IPS DF 4.7 (cell line): ENCODE data around the gene THUMPD1.
"Not testable (repeated sequence)": the region's sequence is repeated elsewhere in the genome, so short reads cannot be mapped to it uniquely, and the experiment has no call there.

Experiments
- DNase-seq: peaks from one replicate; pipeline ENCODE4 v3.0.0-alpha.2; 2013; ENCODE audit warnings: low spot score; ENCODE audit errors: extremely low read depth

THUMPD1 gene

DNA sequence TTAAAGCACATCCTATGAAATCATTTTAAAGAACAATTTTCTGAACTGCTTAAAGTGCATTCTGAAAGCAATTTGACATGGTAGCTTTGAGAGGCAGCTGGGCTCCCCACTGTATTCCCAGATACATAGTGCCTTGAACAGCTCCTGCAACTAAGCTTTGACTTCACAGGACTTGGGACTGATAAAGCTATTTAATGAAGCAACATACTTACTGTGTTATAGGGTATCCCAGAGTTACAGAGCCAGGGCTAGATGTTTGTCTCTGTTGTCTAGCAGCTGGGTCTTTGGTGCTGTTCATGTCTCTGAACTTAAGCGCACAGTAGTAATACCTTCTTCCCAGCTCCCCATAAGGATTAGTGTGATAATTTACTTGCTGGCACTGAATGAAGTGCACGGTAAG lies 45.0 kb downstream of the THUMPD1 start:
- DNase-seq = no peak

DNA sequence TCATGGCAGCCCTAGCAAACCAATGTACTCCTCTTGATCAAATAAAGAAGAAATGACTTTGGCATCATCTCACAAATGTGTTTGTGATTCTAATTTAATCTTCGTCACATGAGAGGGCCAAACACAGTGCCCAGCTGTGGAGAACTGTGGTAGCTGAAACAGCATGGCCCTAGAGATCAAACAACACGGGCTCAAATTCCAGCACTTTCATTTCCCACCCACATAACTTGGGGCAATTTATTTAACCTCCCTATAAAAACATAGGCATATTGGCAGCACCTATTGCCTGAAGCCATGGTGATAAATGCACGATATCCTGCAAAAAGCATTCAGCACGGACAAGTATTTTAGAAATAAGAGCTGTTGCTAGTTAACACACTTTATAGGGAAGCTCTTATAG lies 46.6 kb downstream of the THUMPD1 start:
- no peak for DNase-seq

DNA sequence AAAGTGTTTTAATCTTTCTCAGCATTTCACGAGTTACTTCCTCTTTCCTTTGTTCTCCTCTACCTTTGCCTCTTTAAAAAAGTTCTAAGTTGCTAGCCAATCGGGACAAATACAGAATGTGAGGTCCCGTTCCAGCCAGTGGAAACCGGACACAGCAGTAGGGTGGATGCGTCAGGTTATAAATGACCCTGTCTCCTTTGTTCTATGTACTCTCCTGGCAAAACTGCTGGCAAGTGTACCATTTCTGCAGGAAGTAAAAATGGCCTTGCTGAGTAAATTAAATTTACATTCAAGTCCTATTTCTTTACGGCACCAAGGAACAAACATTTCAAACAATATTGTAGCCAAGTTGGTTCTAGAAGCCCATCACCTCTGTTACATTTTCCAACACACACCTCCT lies 47.5 kb downstream of the THUMPD1 start:
- DNase-seq = not testable (repeated sequence)

DNA sequence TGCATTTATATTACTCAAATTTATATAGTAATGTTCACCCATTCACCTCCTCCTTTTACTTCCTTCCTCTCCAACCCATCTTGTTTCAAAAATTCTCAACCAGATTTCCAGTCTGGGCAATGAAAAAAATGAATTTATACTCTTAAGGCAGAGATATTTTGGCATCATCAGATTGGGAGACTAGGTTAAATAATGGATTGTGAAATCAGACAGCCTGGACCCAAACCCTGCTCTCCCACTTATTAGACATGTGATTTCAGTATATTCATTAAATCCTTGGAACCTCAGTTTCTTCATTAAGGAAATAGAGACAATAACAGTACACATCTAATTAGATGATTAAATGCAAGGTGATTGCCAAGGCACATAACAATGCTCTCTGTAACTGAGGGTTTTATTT lies 52.0 kb downstream of the THUMPD1 start:
- no peak for DNase-seq

DNA sequence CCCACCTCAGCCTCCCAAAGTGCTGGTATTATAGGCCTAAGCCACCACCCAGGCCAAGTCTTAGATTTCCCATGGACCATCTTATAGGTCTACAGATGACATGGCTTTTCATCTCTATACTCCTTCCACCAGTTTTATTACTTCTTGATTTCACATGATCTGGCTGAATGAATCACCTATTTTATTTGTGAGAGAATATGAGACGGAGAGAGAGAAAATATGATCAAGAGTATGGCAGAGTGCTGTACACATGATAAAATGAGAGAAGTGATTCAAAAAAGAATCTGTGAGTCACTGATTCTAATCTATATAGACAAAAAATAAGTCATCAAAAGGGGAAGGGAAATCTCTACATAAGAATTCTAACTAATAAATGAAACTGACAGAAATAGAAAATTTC lies 57.8 kb downstream of the THUMPD1 start:
- DNase-seq = no peak
